ENCODE results near the gene TMEM14A.
"Not testable (repeated sequence)": the region's sequence is repeated elsewhere in the genome, so short reads cannot be mapped to it uniquely, and the experiment has no call there.

- not testable (repeated sequence) for TF ChIP-seq BCL11A (IDR thresholded peaks at IDR 0.05; ENCODE audit: low read depth in 2 of 2, low read length in 2 of 2); CTCF (IDR thresholded peaks at IDR 0.05; ENCODE audit: control extremely low read depth in 1 of 3, insufficient read depth in 1 of 3, low read depth in 1 of 3, low read length in 3 of 3); SP4 (IDR thresholded peaks at IDR 0.05; ENCODE audit: low read length); SUZ12 (IDR thresholded peaks at IDR 0.05; ENCODE audit: low read length); USF2 (IDR thresholded peaks at IDR 0.05; ENCODE audit: low read length); CHD1 (IDR thresholded peaks at IDR 0.05; ENCODE audit: low read depth, low read length); RAD21 (IDR thresholded peaks at IDR 0.05 in 1 of 2, conservative IDR thresholded peaks at IDR 0.05 in 1 of 2; ENCODE audit: low read depth in 2 of 2, low read length in 2 of 2)
Measured at GRCh38 chr6:52714761-52715160, 43.8 kb downstream of the TMEM14A start.
